ENCODE measurements around the gene ISYNA1. TPM values are rescaled to one million over a fixed set of nuclear protein-coding genes. Genes with fewer than 3 reads are reported as not detected.

Gene ISYNA1
- total and polyA plus RNA-seq, 2 donors (not counting 3 experiments of a cell fraction or from before 2014, with no cell fraction given) = 69.0 to 70.2 TPM

DNA sequence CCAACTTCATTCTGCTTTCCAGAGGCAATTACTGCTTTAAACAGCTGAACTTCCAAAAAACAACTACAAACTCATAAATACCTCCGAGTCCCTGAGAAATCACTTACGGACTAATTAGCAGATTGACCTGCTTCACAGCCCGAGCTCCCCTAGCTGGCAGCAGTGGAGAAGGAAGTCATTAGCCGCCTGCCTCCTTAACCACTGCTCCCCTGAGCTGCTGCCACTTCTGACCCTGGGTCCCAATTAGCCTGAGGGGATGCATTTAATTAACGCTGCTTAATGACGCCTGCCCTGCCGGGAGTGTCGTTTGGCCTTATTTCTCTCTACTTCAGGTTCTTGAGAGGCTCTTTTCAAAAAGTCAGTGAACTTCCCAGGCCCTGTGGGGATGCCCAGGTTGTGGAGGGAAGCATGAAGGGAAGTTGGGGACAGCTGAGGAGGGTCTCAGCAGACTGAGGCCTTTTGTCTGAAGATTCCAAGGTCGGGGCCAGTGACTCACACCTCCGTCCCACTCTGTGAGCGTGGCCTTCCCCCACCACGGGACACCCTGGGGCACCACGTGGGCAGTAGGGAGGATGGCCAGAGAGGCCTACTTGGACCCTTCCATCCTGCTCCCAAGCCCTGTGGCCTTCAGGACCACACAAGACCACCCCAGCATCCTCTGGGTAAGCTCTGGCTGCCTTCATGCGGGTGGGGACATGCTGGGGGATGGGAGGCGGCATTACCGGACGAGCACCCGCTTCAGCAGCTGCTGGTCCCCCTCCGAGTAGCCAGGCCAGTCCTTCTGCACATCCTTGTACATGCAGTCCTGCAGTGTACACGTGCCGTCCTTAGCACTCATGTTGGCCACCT, 19.8 kb upstream of the ISYNA1 start:
- BruUV-seq (replicated peaks) = no TSS peak
- Histone ChIP-seq H3K27ac (ENCODE audit: insufficient read depth, low read depth, low read length) (no peak overlapping the region), H3K4me3 (replicated peaks in 1 of 3; ENCODE audit: insufficient read depth in 1 of 3, low read depth in 1 of 3, low read length in 3 of 3) (no peak overlapping the region), H3K4me1 (ENCODE audit: control insufficient read depth, extremely low read depth, insufficient read depth, low read length) (peaks cover 10% of the 10 kb centered on the region), H3K79me2 (ENCODE audit: control insufficient read depth, insufficient read depth, low read length) (no peaks in the 10 kb centered on the region), H3K27me3 (ENCODE audit: control insufficient read depth in 2 of 2, insufficient read depth in 2 of 2, low read length in 2 of 2) (no peaks in the 10 kb centered on the region), H2AFZ (ENCODE audit: low read depth, low read length) (no peak overlapping the region), H3K9me3 (replicated peaks; ENCODE audit: control insufficient read depth, insufficient read depth, low read length) (no peaks in the 10 kb centered on the region), H3K36me3 (ENCODE audit: control insufficient read depth in 2 of 2, extremely low read depth in 1 of 2, insufficient read depth in 2 of 2, low read length in 2 of 2) (peaks cover 0 to 26% of the 10 kb centered on the region in 2 experiments), H3K9me1 (replicated peaks; ENCODE audit: control insufficient read depth, extremely low read depth, insufficient read depth, low read length) (no peaks in the 10 kb centered on the region), H4K20me1 (replicated peaks; ENCODE audit: control insufficient read depth, extremely low read depth, insufficient read depth, low read length) (no peaks in the 10 kb centered on the region), H3K9ac (replicated peaks; ENCODE audit: extremely low read depth, insufficient read depth, low read length) (no peak overlapping the region), H3K4me2 (ENCODE audit: insufficient read depth, low read length) (no peak overlapping the region)
- TF ChIP-seq JUN (IDR thresholded peaks at IDR 0.05; ENCODE audit: borderline replicate concordance, insufficient read depth, insufficient read length, low read depth) (no peak), GATA2 (IDR thresholded peaks at IDR 0.05; ENCODE audit: insufficient read depth, insufficient read length, low read depth, low read length) (no peak), MYC (IDR thresholded peaks at IDR 0.05; ENCODE audit: low read depth, low read length) (no peak), EZH2 (IDR thresholded peaks at IDR 0.05; ENCODE audit: borderline replicate concordance, low read depth, low read length, severe bottlenecking) (no peak), POLR2AphosphoS5 (IDR thresholded peaks at IDR 0.05; ENCODE audit: insufficient read depth, low read depth, low read length) (no peak), FOS (IDR thresholded peaks at IDR 0.05; ENCODE audit: borderline replicate concordance, insufficient read depth, low read length) (no peak), POLR2A (IDR thresholded peaks at IDR 0.05; ENCODE audit: low read depth, low read length) (no peak)
- TF ChIP-seq, protein P1, sequence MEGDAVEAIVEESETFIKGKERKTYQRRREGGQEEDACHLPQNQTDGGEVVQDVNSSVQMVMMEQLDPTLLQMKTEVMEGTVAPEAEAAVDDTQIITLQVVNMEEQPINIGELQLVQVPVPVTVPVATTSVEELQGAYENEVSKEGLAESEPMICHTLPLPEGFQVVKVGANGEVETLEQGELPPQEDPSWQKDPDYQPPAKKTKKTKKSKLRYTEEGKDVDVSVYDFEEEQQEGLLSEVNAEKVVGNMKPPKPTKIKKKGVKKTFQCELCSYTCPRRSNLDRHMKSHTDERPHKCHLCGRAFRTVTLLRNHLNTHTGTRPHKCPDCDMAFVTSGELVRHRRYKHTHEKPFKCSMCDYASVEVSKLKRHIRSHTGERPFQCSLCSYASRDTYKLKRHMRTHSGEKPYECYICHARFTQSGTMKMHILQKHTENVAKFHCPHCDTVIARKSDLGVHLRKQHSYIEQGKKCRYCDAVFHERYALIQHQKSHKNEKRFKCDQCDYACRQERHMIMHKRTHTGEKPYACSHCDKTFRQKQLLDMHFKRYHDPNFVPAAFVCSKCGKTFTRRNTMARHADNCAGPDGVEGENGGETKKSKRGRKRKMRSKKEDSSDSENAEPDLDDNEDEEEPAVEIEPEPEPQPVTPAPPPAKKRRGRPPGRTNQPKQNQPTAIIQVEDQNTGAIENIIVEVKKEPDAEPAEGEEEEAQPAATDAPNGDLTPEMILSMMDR (IDR thresholded peaks at IDR 0.05; ENCODE audit: extremely low read depth in 1 of 2, insufficient read depth in 1 of 2, low read depth in 1 of 2, low read length in 2 of 2) = no peak
- TF ChIP-seq, protein P2, sequence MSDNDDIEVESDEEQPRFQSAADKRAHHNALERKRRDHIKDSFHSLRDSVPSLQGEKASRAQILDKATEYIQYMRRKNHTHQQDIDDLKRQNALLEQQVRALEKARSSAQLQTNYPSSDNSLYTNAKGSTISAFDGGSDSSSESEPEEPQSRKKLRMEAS (IDR thresholded peaks at IDR 0.05; ENCODE audit: insufficient read depth, insufficient read length) = no peak
- ChIA-PET CTCF (interaction anchor here (1.2 kb wide), 1 partner anchor 13 kb away, joined by 4 read pairs; no protein-coding TSS in a partner anchor), POLR2A (interaction anchor here (0.7 kb wide), 1 partner anchor 172 kb away, joined by 3 read pairs; no protein-coding TSS in a partner anchor)
- no peak for DNase-seq (ENCODE audit: low read depth, low spot score)
- dilution Hi-C loops (cut with MboI; ENCODE audit: extremely low pct_ligation_motif_present, low sequenced_read_pairs) (no loop called here), intact Hi-C loops (cut with micrococcal nuclease) (loop anchor here (10.0 kb wide), 1 partner anchor 457 kb away; the partner anchor contains the start of genes COPE and DDX49)
- no peak for FAIRE-seq
